GM18858 (cell line): Measurements from ENCODE around the gene CELSR1.

Experiments used
- ATAC-seq: cut with Tn5 transposase; IDR thresholded peaks from one replicate; pipeline ENCODE4 v1.9.1; 2021; ENCODE audit not compliant: unreplicated experiment

Gene CELSR1

DNA sequence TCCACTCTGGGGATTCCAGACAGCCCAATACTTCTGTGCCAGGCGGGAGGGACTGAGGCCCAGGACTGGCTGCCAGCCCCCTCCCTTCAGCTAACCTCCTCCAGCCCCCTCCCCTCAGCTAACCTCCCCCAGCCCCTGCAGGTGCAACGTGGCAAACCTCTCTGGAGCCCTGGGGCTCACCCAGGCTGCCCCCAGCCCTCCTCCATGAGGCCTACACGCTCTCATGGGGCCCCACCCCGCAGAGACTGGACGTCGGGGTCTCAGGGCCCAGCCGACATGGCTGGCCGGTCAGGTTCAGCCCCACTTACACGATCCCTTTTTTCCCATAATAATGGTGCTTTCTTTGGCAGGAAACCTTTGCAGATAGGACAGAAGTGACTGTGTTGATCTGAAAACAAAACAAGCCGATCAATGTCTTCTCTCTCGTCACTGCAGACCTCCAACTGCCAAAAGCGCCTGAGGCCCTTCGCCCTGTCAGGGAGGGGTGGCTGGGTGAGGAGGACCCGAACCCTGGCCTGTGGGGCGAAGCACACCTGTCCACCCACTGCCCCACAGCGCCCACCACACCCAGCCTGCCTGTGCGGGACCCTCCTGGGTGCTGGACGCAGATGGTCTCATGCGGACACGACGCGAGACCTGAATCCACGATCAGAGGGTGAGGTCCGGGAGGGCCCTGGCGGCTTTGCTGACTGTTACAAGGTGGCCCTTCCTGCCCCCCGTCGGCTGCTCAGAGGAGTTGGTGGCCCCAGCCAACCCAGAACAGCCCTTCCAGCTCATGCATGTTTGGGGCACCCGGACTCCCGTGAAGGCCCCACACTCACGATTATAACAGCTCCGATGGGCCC, 168.3 kb downstream of the CELSR1 start:
- no peak for ATAC-seq

DNA sequence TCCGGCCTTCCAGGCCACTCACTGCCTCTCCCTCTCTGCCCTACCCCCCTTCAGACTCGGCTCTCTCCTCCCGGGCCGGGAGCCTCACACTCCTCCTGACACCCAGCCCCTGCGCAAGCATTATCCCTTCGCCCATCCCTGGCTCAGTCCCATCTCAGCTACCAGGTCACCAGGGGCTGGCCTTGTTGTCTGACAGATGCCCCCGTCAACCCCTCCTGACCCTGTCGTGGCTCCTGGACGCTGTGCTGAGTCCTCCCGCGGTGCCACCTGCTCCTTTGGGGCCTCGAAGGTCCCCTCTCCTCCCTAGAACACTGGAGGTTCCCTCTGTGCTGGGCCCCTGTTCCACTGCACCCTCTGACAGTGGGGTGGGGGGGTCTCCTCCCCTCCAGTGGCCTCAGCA, 169.0 kb downstream of the CELSR1 start:
- ATAC-seq: no peak

DNA sequence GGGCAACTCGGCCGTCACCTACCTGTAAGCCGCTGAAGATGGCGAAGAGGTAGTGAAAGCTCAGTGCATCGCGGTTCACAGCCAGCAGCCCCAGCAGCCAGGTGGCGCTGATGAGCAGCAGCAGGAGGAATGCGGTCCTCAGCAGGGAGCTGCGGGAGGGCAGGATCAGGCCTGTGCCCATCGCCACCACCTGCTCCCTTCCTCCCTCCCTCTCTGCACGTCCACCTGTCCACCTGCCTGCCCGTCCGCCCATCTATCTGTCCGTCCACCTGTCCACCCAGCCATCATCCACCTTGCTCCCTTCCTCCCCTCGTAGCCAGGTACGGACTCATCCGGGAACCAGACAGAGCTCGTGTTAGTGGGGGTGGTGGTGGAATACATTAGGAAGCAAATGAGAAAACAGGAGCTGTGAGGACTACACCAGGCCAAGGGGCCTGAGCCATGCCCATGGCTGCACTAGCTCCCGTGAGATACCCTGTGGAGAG, 169.7 kb downstream of the CELSR1 start:
- ATAC-seq: no peak

DNA sequence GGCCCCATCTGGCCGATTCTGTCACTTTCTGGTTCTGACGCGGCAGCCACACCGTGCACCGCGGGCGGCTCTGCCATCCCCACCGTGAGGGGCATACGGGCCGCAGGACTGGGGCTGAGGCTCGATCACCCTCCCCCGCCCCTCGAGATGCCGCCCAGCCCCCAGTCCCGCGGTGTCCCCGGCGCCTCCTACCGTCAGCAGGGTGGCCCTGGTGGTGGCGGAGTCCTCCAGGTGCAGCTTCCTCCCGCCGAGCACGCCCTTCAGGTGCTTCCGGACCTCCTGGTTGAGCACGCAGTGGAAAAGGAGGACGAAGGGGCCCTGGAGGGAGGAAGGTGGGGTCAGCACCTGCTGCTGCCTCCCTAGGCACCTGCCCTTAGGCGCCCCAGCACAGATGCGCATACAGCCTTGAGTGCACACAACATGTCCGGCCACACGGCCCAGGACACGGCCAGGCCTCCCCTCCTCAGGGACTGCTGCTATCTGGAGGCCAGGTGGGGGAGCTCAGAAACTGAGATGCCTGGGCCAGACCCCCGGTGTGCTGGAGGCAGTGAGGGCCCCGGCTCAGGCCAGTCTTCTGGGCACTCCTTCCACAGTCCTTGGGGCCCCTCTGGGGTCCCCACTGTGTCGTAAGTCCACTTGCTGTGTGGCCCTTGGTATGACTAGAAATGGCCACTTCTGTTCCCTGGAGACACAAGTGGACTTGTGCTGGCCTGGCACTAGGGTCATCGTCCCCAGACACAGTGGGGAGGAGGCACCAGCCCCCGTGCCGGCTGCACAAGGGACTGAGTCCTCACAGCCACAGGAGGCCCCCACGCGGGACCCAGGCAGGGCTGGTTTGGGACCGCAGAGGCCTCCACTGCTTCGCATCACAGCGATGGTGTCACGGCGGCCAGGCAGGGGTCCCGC, 170.4 kb downstream of the CELSR1 start:
- ATAC-seq: no peak

DNA sequence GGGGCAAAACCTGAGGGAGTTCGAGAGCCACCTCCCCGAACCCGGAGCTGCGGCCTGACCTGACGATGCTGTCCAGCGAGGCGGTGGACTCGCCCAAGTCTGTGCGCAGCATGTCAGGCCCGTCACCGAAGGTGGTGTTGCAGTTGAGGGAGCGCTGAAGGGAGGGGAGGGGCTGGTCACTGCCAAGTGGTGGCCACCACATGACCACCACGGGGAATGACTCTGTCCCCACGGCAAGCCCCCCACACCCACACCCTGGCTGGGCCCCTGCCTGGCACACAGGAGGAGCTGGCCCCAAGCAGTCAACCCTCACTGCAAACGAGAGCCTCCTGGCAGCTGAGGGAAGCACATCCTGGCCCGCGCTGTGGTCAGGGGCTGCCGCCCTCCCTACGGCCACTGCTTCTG, 171.1 kb downstream of the CELSR1 start:
- no peak for ATAC-seq

DNA sequence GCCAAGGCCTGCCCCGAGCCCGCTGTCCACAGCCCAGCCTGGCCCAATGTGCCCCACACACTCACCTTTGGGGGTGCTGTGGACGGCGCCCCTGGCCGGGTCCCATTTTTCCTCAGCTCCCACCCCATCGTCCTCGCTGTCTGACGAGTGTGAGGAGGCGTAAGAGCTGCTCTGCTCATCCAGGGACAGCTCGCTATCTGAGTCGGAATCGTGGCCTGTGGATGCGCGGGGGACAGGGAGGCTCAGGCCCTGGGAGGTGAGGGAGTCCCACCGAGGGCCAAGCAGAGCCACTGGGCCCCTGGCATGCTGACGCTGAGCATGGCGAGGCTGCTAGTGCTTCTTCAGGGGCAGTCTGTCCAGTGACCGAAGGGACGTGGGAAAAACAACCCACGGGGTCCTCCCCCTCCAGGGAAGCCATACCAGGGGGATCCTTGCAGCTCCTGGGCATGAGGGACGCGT, 172.2 kb downstream of the CELSR1 start:
- ATAC-seq: no peak

DNA sequence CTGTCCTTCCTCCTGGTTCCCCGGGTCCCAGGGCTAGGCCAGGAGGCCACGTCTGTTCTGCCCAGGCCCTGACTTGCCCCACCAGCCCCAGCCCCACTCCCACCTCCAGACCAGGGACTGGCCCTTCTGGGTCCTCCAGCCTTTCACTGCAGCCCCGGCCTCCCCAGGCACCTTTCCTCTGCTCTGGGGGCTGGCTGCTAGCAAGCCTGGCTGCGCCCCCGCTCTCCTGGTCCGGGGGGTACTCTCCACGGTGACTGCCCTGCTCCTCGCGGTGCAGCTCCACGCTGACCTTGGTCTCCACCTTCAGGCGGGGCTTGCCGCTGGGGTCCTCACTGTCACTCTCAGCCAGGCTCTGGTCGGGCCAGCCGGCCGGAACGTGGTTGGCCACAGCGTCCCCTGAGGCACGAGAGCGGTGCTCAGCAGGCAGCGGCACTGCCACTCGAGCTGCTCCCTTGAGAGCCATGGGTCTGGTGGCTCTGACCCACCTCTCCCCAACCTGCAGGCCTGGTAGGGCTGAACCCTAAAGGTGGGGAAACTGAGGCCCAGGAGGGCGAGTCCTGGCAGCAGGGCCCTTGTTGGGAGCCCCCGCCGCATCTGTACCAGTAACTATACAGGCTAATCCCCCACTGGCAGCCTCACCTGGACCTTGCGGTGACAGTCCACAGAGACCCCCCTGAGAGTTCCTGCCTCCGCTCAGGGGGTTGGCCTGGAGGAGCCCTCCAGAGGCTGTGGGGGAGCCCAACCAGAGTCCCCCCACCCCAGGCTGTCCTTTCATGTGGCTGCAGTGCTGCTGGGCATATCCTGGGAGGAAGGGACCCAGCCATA, 172.9 kb downstream of the CELSR1 start:
- ATAC-seq: no peak

DNA sequence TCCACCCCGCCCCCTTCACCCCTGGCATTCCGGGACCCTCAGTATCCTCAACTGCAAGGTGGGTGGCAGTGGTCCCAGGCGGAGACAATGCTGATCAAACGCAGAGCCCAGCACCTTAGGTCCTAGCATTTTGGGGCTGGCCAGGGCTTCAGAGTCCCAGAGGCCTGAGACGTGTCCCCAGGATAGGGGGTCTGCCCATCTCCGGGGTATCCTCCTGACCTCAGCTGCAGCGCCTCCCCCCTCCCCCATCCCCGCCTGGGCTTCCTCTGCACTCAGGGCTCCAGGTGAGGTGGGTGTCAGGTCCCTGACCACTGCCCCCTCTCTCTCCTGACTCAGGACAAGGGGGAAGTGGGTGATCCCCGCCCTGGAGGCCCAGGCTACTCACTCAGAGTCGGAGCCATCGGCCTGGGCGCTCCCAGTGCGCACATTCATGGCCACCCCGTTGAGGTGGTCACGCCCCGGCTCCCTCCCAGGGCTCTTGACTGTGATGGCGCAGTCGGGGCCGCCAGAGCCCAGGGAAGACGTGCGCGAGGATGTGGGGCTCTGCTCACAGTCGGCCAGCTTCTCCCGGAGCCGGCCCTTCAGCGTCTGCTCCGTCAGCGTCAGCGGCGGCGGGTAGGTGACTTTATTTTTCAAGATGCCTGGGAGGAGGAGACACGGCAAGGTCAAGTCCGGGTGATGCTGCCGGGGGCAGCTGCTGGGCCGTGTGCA, 173.7 kb downstream of the CELSR1 start:
- ATAC-seq: no peak

DNA sequence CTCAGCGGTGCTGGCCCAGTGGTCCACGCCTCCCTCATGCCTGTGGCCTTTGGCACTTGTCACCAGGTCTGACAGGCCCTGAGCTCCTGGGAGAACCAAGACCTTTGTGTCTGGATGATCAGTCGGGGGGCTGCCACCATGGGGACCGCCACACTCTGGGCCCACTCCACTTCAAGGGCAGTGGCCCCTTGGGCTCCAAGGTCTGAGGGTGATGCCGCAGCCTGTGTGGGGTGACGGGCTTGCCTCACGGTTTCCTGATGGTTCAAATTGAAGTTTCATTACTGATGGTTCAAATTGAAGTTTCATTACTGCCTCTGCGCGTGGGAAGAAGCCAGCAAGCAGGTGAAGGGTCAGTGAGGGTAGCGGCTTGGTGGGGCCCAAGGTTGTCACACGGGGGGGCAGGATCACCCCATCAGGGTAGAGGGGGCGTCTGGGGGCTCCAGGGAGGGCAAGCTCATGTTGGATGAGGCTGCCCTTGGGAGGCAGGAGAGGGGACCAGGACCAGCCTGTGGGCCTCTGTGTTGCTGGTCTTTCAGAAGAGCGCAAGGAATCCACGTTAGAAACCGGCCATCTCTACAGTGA, 174.4 kb downstream of the CELSR1 start:
- no peak for ATAC-seq

DNA sequence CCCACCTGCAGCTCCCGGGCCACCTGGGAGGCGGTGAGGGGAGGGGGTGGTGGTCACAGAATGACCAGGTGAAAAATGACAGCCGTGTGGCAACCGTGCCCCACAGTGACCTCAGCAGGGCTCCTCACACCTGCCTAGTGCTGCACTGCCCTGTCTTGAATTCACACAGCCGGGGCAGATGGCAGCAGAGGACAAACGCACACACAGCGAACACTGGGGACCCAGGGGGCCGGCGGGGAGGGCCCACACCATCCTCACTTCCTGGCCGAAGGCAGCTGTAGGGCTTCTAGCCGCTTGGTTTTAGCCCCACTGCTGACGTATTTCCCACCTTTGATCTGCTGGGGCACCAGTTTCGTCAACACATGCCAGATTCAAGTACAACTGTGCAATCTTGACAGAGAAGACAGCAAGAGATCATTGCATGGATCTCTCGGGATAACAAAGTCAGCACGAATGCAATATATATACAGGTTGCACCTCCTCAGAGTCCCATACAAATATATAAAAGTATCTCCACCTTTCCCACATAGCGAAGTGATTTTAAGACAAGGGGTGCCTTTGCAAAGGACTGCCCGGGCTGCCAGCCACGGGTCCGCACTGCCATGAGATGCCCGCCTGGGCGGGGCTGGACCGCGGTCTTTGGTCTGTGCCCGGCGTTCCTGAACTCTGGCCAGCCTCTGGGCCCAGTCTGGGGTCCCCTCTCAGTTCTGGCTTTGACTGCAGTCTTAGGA, 175.1 kb downstream of the CELSR1 start:
- ATAC-seq: no peak

DNA sequence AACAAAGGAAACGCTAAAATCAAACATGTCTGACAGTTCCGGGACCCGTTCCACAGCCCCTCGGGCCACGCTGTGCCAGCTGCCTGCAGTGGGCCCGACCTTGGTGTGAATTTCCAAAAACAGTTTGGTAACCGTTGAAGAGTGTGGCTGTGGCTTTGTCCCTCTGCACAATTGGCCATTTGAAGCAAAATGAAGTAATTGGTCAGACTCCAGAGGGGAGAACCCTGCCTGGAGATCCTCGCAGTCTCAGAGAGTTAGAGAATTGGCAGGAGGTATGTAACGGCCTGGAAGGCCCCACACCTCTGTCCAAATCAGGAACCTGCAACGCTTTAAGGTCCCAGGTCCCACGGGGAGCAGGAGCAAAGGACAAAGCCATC, 175.6 kb downstream of the CELSR1 start:
- no peak for ATAC-seq

DNA sequence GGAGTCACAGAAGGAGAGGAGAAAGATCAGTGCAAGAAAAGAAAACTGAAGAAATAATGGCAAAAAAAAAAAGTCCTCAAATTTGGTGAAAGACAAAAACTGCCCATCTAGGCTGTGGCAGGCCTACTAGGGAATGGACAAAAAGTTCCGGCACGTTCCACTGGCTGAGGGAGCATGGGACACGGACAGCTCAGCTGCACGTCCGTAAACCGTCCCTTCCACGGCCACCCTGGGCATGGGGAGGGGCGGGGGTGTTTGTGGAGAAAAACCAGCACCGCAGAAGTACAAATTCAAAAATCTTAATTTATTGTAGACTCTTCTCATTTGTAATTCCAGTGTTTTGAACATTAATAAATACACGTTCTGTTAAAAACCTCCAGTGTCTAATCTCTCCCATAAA, 176.5 kb downstream of the CELSR1 start:
- no peak for ATAC-seq

DNA sequence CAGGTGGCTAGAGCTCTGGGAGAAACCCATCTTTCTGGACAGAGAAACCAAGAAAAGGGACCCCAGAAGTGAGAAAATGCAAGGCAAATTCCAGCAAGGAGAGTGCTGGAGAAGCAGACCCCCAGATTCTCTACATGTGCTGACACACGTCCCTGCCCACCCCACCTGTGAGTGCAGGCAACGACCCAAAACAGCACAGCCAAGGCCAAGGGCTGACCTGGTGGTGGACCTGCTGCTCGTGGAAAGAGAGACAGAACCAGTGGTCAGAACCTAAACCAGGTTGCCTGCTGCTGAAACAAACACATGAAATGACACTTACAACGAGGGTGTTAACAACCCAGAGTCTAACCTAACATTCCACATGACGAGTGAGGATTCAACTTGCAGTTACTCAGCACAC, 177.3 kb downstream of the CELSR1 start:
- ATAC-seq: no peak

DNA sequence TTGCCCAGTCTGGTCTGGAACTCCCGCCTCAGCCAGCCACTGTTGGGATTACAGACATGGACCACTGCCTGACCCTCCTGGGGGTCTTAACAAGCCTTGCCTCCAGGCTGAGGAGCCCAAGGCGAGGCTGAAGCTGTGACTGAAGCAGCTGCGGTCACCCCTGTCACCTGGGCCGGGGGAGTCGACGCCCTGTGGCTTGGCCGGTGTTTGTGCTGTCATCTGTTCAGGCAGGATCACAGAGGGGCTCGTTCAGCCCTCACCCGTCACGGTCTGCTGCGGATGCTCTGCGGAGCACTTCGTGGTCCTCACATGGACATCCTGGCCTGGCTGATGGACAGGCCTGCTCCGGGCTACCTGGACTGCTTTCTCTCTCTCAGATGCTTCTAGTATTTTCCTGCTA, 178.1 kb downstream of the CELSR1 start:
- no peak for ATAC-seq

DNA sequence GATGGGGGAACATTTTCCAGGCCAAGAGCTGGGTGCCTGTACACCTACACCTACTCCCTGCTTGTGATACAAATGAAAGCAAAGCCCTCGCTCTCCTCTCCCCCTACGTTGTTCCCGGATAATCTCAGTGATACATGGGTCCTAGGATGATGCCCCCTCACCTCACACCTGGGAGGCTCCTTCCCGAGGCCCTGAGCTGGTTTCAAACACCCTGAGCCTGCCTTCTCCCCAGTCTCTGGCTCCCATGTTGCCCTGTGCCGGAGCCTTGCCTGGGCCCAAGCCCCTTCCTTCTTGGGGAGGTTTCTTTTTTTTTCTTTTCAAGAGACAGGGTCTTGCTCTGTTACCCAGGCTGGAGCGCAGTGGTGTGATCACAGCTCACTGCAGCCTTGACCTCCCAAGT, 178.7 kb downstream of the CELSR1 start:
- ATAC-seq: no peak

DNA sequence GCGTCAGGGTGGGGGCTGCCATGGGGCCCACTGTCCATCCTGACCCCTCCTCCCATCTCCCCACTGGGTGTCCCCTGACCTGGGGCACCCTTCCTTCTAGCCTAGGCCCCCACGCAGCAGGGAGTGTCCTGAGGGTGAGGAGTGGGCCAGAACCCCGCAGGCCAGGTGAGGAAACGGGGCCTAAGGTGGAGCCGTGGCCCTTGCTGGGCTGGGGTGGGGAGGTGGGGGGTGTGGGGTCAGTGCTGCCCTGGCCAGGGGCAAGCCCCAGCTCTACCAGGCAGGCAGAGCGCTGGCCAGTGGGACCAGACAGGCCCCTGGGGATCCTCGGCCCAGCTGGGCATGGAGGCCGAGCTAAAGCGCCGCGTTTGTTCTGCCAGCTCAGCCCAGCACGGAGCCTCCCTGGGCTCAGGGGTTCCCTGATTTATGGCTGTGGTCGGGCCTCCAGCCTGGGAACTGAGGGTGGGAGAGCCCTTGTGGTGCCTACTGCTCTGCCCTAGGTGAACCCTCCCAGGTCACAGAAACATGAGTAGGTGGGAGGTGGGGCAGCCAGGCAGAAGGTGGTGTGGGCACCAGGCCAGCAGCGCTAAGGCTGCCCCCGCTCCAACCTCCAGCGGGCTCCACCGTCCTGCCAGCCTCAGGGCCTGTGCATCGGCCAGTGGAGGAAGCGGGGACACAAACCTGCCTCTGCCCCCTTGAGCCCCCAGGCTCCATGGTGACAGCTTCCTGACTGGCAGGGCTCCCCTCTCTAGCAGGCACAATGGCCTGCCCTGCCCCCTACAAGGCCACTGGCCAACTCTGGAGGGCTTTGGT, 179.5 kb downstream of the CELSR1 start:
- ATAC-seq: no peak

DNA sequence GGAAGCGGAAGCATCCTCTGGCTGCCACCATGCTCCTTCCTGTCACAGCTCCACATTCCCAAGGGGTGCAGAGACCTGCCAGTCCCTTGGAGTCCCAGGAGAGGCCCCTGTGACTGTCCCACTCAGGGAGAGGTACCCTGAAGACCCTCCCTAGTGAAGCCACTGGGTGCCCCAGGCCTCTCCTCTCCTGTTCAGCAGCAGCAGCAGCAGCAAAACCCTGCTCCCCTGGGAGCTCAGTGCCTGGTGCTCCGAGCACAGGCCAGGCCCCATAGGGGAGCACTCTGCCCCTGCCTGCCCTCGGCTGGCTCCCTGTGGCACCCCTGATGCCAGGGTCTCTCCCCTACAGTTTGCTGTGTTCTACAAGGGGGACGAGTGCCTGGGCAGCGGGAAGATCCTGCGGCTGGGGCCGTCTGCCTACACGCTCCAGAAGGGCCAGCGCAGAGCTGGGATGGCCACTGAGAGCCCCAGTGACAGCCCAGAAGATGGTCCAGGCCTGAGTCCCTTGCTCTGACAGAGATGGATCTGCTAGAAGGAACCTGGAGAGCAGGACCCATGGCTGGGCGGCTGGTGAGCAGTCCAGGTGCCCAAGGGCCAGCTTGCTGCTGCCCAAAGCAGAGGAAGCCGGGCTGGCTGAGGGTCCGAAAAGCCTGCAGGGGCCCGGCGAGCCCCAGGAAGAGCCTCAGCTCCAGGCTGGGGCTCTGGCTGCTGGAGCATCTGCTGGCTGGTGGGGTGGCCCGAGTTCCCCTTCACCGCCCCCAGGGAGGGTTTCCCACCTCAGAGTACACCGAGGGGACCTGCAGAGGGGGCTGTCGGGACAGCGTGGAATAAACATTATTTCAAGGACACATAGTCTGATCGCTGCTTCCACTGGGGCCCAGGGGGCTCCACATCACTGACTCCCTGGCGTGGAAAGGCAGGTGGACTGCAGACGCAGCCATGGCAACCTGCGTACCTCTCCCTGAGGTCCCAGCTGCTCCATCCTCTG, 180.6 kb downstream of the CELSR1 start:
- no peak for ATAC-seq
